ENCODE measurements around the gene DARS1. TPM values are rescaled to one million over a fixed set of nuclear protein-coding genes. Genes with fewer than 3 reads are reported as not detected.
"Not testable (repeated sequence)": the region's sequence is repeated elsewhere in the genome, so short reads cannot be mapped to it uniquely, and the experiment has no call there.

Gene DARS1
- polyA plus RNA-seq, 1 of the 3 experiments (the other 2 are of a cell fraction): 52.2 TPM

GRCh38 chr2:135969655-135970387 lies 15.6 kb downstream of the DARS1 start:
- 96% methylated on average over 4 of the region's 4 CpGs for WGBS (ENCODE audit: low lambda C conversion rate)
- DNase-seq: no peak
- H3K9me2 ChIP-seq: no peaks in the 10 kb centered on the region
- no peaks in the 10 kb centered on the region for H3K4me1 ChIP-seq (ENCODE audit: control insufficient read depth in 1 of 2, insufficient read depth in 2 of 2, low read depth in 1 of 2, low read length in 1 of 2)
- H3K27ac ChIP-seq (ENCODE audit: low read depth in 2 of 2, low read length in 1 of 2): no peak overlapping the region
- no peaks in the 10 kb centered on the region for H3K27me3 ChIP-seq (ENCODE audit: insufficient read depth)
- H3K9ac ChIP-seq: no peak overlapping the region
- no peak overlapping the region for H3K4me3 ChIP-seq (ENCODE audit: low read depth in 2 of 2, low read length in 1 of 2)
- no peaks in the 10 kb centered on the region for H3K9me3 ChIP-seq
- H2AFZ ChIP-seq (ENCODE audit: low read depth): no peak overlapping the region
- POLR2A ChIA-PET: no interaction called here
- H3K36me3 ChIP-seq (replicated peaks in 1 of 2; ENCODE audit: control insufficient read depth in 1 of 2, insufficient read depth in 2 of 2, low read length in 1 of 2): peaks cover 19 to 36% of the 10 kb centered on the region in 2 experiments
- no peak overlapping the region for H3K4me2 ChIP-seq
- peaks cover 69% of the 10 kb centered on the region for H3K79me2 ChIP-seq (ENCODE audit: insufficient read depth)
- peaks cover 4% of the 10 kb centered on the region for H3F3A ChIP-seq (replicated peaks; ENCODE audit: insufficient read depth)
- CTCF ChIA-PET: no interaction called here
- no peaks in the 10 kb centered on the region for H4K20me1 ChIP-seq (ENCODE audit: insufficient read depth)
- TF ChIP-seq EP300 (IDR thresholded peaks at IDR 0.05; ENCODE audit: borderline replicate concordance in 1 of 2, low read depth in 1 of 2, low read length in 1 of 2) (no peak), NFIC (IDR thresholded peaks at IDR 0.05; ENCODE audit: borderline replicate concordance) (no peak), IRF3 (IDR thresholded peaks at IDR 0.05; ENCODE audit: low read depth, low read length) (no peak), FOXJ3 (CRISPR knock-in tag; IDR thresholded peaks at IDR 0.05) (no peak), JUND (IDR thresholded peaks at IDR 0.05) (no peak), ZBTB33 (IDR thresholded peaks at IDR 0.05; ENCODE audit: borderline replicate concordance, low read depth) (no peak)

- Histone ChIP-seq H3K9me2 (no peaks in the 10 kb centered on the region), H3K27ac (ENCODE audit: low read depth in 2 of 2, low read length in 1 of 2) (no peak overlapping the region), H2AFZ (ENCODE audit: low read depth) (no peak overlapping the region), H3K4me3 (ENCODE audit: low read depth in 2 of 2, low read length in 1 of 2) (no peak overlapping the region), H3K9ac (no peak overlapping the region), H3K9me3 (no peaks in the 10 kb centered on the region), H3K36me3 (replicated peaks in 1 of 2; ENCODE audit: control insufficient read depth in 1 of 2, insufficient read depth in 2 of 2, low read length in 1 of 2) (peaks cover 6 to 30% of the 10 kb centered on the region in 2 experiments), H3K79me2 (ENCODE audit: insufficient read depth) (peaks cover 59% of the 10 kb centered on the region), H3K27me3 (ENCODE audit: insufficient read depth) (no peaks in the 10 kb centered on the region), H4K20me1 (ENCODE audit: insufficient read depth) (peaks cover 4% of the 10 kb centered on the region; the same call in 1 of the 2 replicates), H3K4me1 (ENCODE audit: control insufficient read depth in 1 of 2, insufficient read depth in 2 of 2, low read depth in 1 of 2, low read length in 1 of 2) (peaks cover 8 to 9% of the 10 kb centered on the region in 2 experiments), H3F3A (replicated peaks; ENCODE audit: insufficient read depth) (peaks cover 6% of the 10 kb centered on the region), H3K4me2 (no peak overlapping the region)
- ChIA-PET CTCF (no interaction called here), POLR2A (no interaction called here)
- 92% methylated on average over 1 of the region's 1 CpG for WGBS (ENCODE audit: low lambda C conversion rate)
- DNase-seq: no peak
- TF ChIP-seq NFIC (IDR thresholded peaks at IDR 0.05; ENCODE audit: borderline replicate concordance) (no peak), FOSL2 (IDR thresholded peaks at IDR 0.05; ENCODE audit: borderline replicate concordance, low read depth) (no peak), TCF12 (IDR thresholded peaks at IDR 0.05) (no peak), TEAD4 (IDR thresholded peaks at IDR 0.05; ENCODE audit: borderline replicate concordance, insufficient read depth) (no peak), POLR2AphosphoS5 (IDR thresholded peaks at IDR 0.05; ENCODE audit: low read depth, low read length) (no peak), REST (IDR thresholded peaks at IDR 0.05; ENCODE audit: low read depth, low read length) (no peak), CHD2 (IDR thresholded peaks at IDR 0.05; ENCODE audit: low read length, partially characterized antibody) (no peak), RAD21 (IDR thresholded peaks at IDR 0.05; ENCODE audit: low read length) (no peak)
Measured at GRCh38 chr2:135965756-135966155, 19.7 kb downstream of the DARS1 start.

GRCh38 chr2:135964404-135964803 lies 21.0 kb downstream of the DARS1 start:
- H3K9ac ChIP-seq; POLR2A ChIA-PET; H4K20me1 ChIP-seq (ENCODE audit: insufficient read depth); H3K4me2 ChIP-seq; H3K9me2 ChIP-seq; H3K4me3 ChIP-seq (ENCODE audit: low read depth in 2 of 2, low read length in 1 of 2); DNase-seq; H3K9me3 ChIP-seq; H3K27ac ChIP-seq (ENCODE audit: low read depth in 2 of 2, low read length in 1 of 2); H2AFZ ChIP-seq (ENCODE audit: low read depth); H3F3A ChIP-seq (replicated peaks; ENCODE audit: insufficient read depth); CTCF ChIA-PET; H3K27me3 ChIP-seq (ENCODE audit: insufficient read depth): not testable (repeated sequence)
- peaks cover 13 to 17% of the 10 kb centered on the region in 2 experiments for H3K4me1 ChIP-seq (ENCODE audit: control insufficient read depth in 1 of 2, insufficient read depth in 2 of 2, low read depth in 1 of 2, low read length in 1 of 2)
- peaks cover 11 to 29% of the 10 kb centered on the region in 2 experiments for H3K36me3 ChIP-seq (replicated peaks in 1 of 2; ENCODE audit: control insufficient read depth in 1 of 2, insufficient read depth in 2 of 2, low read length in 1 of 2)
- H3K79me2 ChIP-seq (ENCODE audit: insufficient read depth): peaks cover 49% of the 10 kb centered on the region
- 95% methylated on average over 11 of the region's 11 CpGs for WGBS (ENCODE audit: low lambda C conversion rate)

Data from SK-N-SH (cell line).